CD8-positive, alpha-beta memory T cell (primary cell): ENCODE data around the gene TCF7. TPM values are rescaled to one million over a fixed set of nuclear protein-coding genes. Genes with fewer than 3 reads are reported as not detected.

ENCODE experiments used
- CTCF ChIA-PET: fragments of 350-600 bp; sonication (Branson Sonifier 250); formaldehyde crosslinking; loops from one replicate; lab custom pipeline; 2021; ENCODE audit warnings: antibody characterized with exemption; lab: Charles Lee
- POLR2A ChIA-PET: fragments of 350-600 bp; sonication (Branson Sonifier 250); formaldehyde crosslinking; loops from one replicate; lab custom pipeline; 2021; ENCODE audit warnings: antibody characterized with exemption; lab: Charles Lee
- DNase-seq, 5 donors: peaks; one replicate each; pipeline versions ENCODE4 v3.0.0 to v3.0.0-alpha.2; 2020 to 2022; ENCODE audit warnings: mixed read lengths in 1 of 5
- H3K27ac ChIP-seq: one replicate; pipeline ENCODE4 v1.7.0; 2013; ENCODE audit warnings: low read depth, mild to moderate bottlenecking, low read length, moderate library complexity
- H3K27me3 ChIP-seq: 2 replicates; pipeline ENCODE4 v1.7.0; 2013; ENCODE audit warnings: low read length, mild to moderate bottlenecking; ENCODE audit not compliant: insufficient read depth, poor library complexity, severe bottlenecking
- H3K36me3 ChIP-seq: 2 replicates; pipeline ENCODE4 v1.7.0; 2013; ENCODE audit warnings: mild to moderate bottlenecking, low read length, moderate library complexity; ENCODE audit not compliant: insufficient read depth
- H3K4me1 ChIP-seq: 2 replicates; pipeline ENCODE4 v1.7.0; 2013; ENCODE audit warnings: mild to moderate bottlenecking, low read length, moderate library complexity; ENCODE audit not compliant: insufficient read depth
- H3K4me3 ChIP-seq: 2 replicates; pipeline ENCODE4 v1.7.0; 2013; ENCODE audit warnings: mild to moderate bottlenecking, low read length
- H3K9me3 ChIP-seq: 2 replicates; pipeline ENCODE4 v1.7.0; 2013; ENCODE audit warnings: mild to moderate bottlenecking, low read length
- H3K27ac Mint-ChIP-seq, 8 donors: one replicate each; pipeline ENCODE4 v1.8.0; 2020 to 2021; ENCODE audit warnings: mixed read lengths in 8 of 8, mild to moderate bottlenecking in 6 of 8, inconsistent platforms in 3 of 8, moderate library complexity in 3 of 8
- H3K27me3 Mint-ChIP-seq, 2 donors: one replicate each; pipeline ENCODE4 v1.8.0; 2020 to 2021; ENCODE audit warnings: mixed read lengths in 2 of 2, mild to moderate bottlenecking in 1 of 2, moderate library complexity in 1 of 2
- H3K36me3 Mint-ChIP-seq, 3 donors: one replicate each; pipeline ENCODE4 v1.8.0; 2020 to 2021; ENCODE audit warnings: mixed read lengths in 3 of 3, inconsistent platforms in 1 of 3, mild to moderate bottlenecking in 1 of 3
- H3K4me1 Mint-ChIP-seq, 3 donors: one replicate each; pipeline ENCODE4 v1.8.0; 2020 to 2021; ENCODE audit warnings: mixed read lengths in 3 of 3, inconsistent platforms in 1 of 3, mild to moderate bottlenecking in 1 of 3
- H3K4me3 Mint-ChIP-seq, 7 donors: one replicate each; pipeline ENCODE4 v1.8.0; 2020 to 2021; ENCODE audit warnings: mixed read lengths in 7 of 7, mild to moderate bottlenecking in 6 of 7, moderate library complexity in 4 of 7, inconsistent platforms in 2 of 7
- H3K9me3 Mint-ChIP-seq, 5 donors: one replicate each; pipeline ENCODE4 v1.8.0; 2020 to 2022; ENCODE audit warnings: mixed read lengths in 5 of 5, mild to moderate bottlenecking in 3 of 5, moderate library complexity in 2 of 5, inconsistent platforms in 1 of 5
- polyA plus RNA-seq: library from polyadenylated mRNA; unstranded; fragments of 300-500 nt; fragmentation: Illumina TruSeq; gene quantifications from one replicate; pipeline ENCODE4 v1.2.3, GENCODE V29; 2021
- total RNA-seq, 2 experiments: library from RNA; stranded (reverse); gene quantifications; one replicate each; pipeline ENCODE4 v1.2.3, GENCODE V29; 2021

Gene TCF7
- total and polyA plus RNA-seq, 3 experiments from 2014 or later = 85.2 to 344 (median 89.7) TPM

GRCh38 chr5:134075102-134075501 lies 39.4 kb upstream of the TCF7 start:
- Mint-ChIP-seq H3K27me3 (peaks cover 0 to 7% of the 10 kb centered on the region in 2 donors), H3K36me3 (no peaks in the 10 kb centered on the region), H3K4me1 (peaks cover 49 to 76% (median 68%) of the 10 kb centered on the region in 3 donors), H3K9me3 (no peaks in the 10 kb centered on the region), H3K4me3 (no peak overlapping the region), H3K27ac (peak overlapping the region in 1 of 8 donors; percentile 17)
- no peaks in the 10 kb centered on the region for H3K27me3 ChIP-seq
- no peak for DNase-seq
- H3K9me3 ChIP-seq = no peaks in the 10 kb centered on the region
- CTCF ChIA-PET = interaction anchor here (8.4 kb wide), 1 partner anchor 26 kb away, joined by 70 read pairs; no protein-coding TSS in a partner anchor
- H3K36me3 ChIP-seq = no peaks in the 10 kb centered on the region
- no peak overlapping the region for H3K4me3 ChIP-seq
- H3K27ac ChIP-seq = no peak overlapping the region
- POLR2A ChIA-PET = no interaction called here
- H3K4me1 ChIP-seq = peaks cover 72% of the 10 kb centered on the region

DNA sequence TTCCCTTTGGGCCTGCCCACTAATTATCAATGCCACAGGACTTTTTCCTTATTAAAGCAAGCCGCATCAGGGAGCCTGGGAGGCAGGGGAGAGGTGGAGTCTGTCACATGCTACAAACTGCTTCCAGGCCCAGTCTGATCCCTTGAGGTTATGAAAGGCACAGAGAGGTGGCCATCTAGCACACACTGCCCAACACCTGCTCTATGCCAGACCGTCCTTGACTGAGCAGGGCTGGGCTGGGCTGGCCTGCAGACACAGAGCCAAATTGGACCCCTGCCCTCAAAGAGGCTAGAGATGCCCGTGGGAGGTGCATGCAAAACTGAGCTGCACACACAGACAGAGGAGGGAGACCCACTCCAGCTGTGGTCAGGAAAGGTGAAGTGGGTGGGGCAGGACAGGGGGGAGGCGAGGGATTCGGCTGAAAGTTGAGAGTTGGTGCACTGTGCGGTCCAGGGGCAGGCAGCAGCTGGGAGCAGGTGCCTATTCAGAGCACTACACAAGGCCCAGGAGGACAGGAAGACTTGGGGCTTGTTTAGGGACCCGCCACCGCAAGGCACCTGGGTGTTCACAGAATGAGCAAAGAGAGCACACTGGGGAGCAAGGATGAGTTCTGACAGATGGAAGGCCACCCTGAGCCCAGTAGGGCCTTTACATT lies 36.4 kb upstream of the TCF7 start:
- Mint-ChIP-seq H3K9me3 (no peaks in the 10 kb centered on the region), H3K27ac (peak overlapping the region in 5 of 8 donors; percentile 57 to 84 (median 65)), H3K4me3 (peak overlapping the region in 5 of 7 donors; percentile 11 to 53 (median 49)), H3K4me1 (peaks cover 47 to 73% (median 64%) of the 10 kb centered on the region in 3 donors), H3K36me3 (no peaks in the 10 kb centered on the region), H3K27me3 (peaks cover 0 to 1% of the 10 kb centered on the region in 2 donors)
- Histone ChIP-seq H3K4me1 (peaks cover 63% of the 10 kb centered on the region), H3K9me3 (no peaks in the 10 kb centered on the region), H3K27me3 (no peaks in the 10 kb centered on the region), H3K36me3 (no peaks in the 10 kb centered on the region), H3K4me3 (no peak overlapping the region), H3K27ac (no peak overlapping the region)
- ChIA-PET POLR2A (interaction anchor here (0.6 kb wide), 1 partner anchor 71 kb away, joined by 3 read pairs; no protein-coding TSS in a partner anchor), CTCF (interaction anchor here (1.1 to 8.4 kb wide), 3 partner anchors 23 to 47 kb away, joined by 3 to 70 read pairs (median 3); no protein-coding TSS in a partner anchor)
- no peak for DNase-seq

GRCh38 chr5:134079748-134080581 lies 34.5 kb upstream of the TCF7 start:
- ChIA-PET POLR2A (interaction anchor here (0.7 to 1.0 kb wide), 3 partner anchors 13 to 39 kb away, joined by 3 to 5 read pairs (median 4); no protein-coding TSS in a partner anchor), CTCF (interaction anchor here (1.0 to 2.4 kb wide), 3 partner anchors 20 to 40 kb away, joined by 3 to 17 read pairs (median 7); no protein-coding TSS in a partner anchor)
- Histone ChIP-seq H3K27me3 (no peaks in the 10 kb centered on the region), H3K4me1 (peaks cover 70% of the 10 kb centered on the region), H3K36me3 (no peaks in the 10 kb centered on the region), H3K4me3 (peak overlapping the region; percentile 2), H3K9me3 (no peaks in the 10 kb centered on the region), H3K27ac (no peak overlapping the region)
- no peaks in the 10 kb centered on the region for H3K9me3 Mint-ChIP-seq
- peaks cover 55 to 78% (median 72%) of the 10 kb centered on the region in 3 donors for H3K4me1 Mint-ChIP-seq
- peaks cover 0 to 3% of the 10 kb centered on the region in 2 donors for H3K27me3 Mint-ChIP-seq
- H3K36me3 Mint-ChIP-seq = no peaks in the 10 kb centered on the region
- H3K4me3 Mint-ChIP-seq = peak overlapping the region in 6 of 7 donors; percentile 42 to 73 (median 54)
- peak in 3 of 5 donors; percentile 34 to 83 (median 64) for DNase-seq
- H3K27ac Mint-ChIP-seq = peak overlapping the region; percentile 67 to 96 (median 90)

GRCh38 chr5:134082264-134082992 lies 32.1 kb upstream of the TCF7 start:
- no peaks in the 10 kb centered on the region for H3K36me3 Mint-ChIP-seq
- POLR2A ChIA-PET = interaction anchor here (0.5 to 1.2 kb wide), 3 partner anchors 8 to 19 kb away, joined by 3 to 19 read pairs (median 4); no protein-coding TSS in a partner anchor
- peaks cover 60 to 78% (median 76%) of the 10 kb centered on the region in 3 donors for H3K4me1 Mint-ChIP-seq
- Histone ChIP-seq H3K36me3 (no peaks in the 10 kb centered on the region), H3K9me3 (no peaks in the 10 kb centered on the region), H3K27me3 (no peaks in the 10 kb centered on the region), H3K27ac (no peak overlapping the region), H3K4me1 (peaks cover 79% of the 10 kb centered on the region), H3K4me3 (no peak overlapping the region)
- peak overlapping the region in 1 of 7 donors; percentile 12 for H3K4me3 Mint-ChIP-seq
- DNase-seq = no peak
- CTCF ChIA-PET = interaction anchor here (1.0 to 5.3 kb wide), 6 partner anchors 9 to 43 kb away, joined by 4 to 36 read pairs (median 9); no protein-coding TSS in a partner anchor
- no peaks in the 10 kb centered on the region for H3K9me3 Mint-ChIP-seq
- peaks cover 0 to 3% of the 10 kb centered on the region in 2 donors for H3K27me3 Mint-ChIP-seq
- peak overlapping the region in 4 of 8 donors; percentile 6 to 67 (median 28) for H3K27ac Mint-ChIP-seq

- no peaks in the 10 kb centered on the region for H3K9me3 ChIP-seq
- Mint-ChIP-seq H3K9me3 (no peaks in the 10 kb centered on the region), H3K27me3 (peaks cover 0 to 3% of the 10 kb centered on the region in 2 donors), H3K36me3 (no peaks in the 10 kb centered on the region), H3K27ac (peak overlapping the region in 3 of 8 donors; percentile 36 to 79 (median 50)), H3K4me3 (peak overlapping the region in 1 of 7 donors; percentile 16), H3K4me1 (peaks cover 57 to 78% (median 73%) of the 10 kb centered on the region in 3 donors)
- ChIA-PET CTCF (interaction anchor here (1.5 to 5.3 kb wide), 5 partner anchors 10 to 44 kb away, joined by 4 to 36 read pairs (median 11); no protein-coding TSS in a partner anchor), POLR2A (no interaction called here)
- no peaks in the 10 kb centered on the region for H3K27me3 ChIP-seq
- no peak for DNase-seq
- H3K27ac ChIP-seq = no peak overlapping the region
- H3K4me3 ChIP-seq = no peak overlapping the region
- peaks cover 79% of the 10 kb centered on the region for H3K4me1 ChIP-seq
- no peaks in the 10 kb centered on the region for H3K36me3 ChIP-seq
Measured at GRCh38 chr5:134083517-134083916, 31.0 kb upstream of the TCF7 start.

- Histone ChIP-seq H3K9me3 (no peaks in the 10 kb centered on the region), H3K4me1 (peaks cover 80% of the 10 kb centered on the region), H3K27me3 (no peaks in the 10 kb centered on the region), H3K27ac (no peak overlapping the region), H3K4me3 (no peak overlapping the region), H3K36me3 (no peaks in the 10 kb centered on the region)
- Mint-ChIP-seq H3K27me3 (peaks cover 0 to 3% of the 10 kb centered on the region in 2 donors), H3K4me3 (peak overlapping the region in 3 of 7 donors; percentile 12 to 24 (median 16)), H3K27ac (peak overlapping the region in 5 of 8 donors; percentile 8 to 79 (median 36)), H3K9me3 (no peaks in the 10 kb centered on the region), H3K36me3 (no peaks in the 10 kb centered on the region), H3K4me1 (peaks cover 60 to 80% (median 75%) of the 10 kb centered on the region in 3 donors)
- DNase-seq = no peak
- ChIA-PET CTCF (interaction anchor here (0.8 to 5.3 kb wide), 6 partner anchors 10 to 44 kb away, joined by 3 to 36 read pairs (median 8); no protein-coding TSS in a partner anchor), POLR2A (no interaction called here)
Measured at GRCh38 chr5:134084022-134084565, 30.4 kb upstream of the TCF7 start.

DNA sequence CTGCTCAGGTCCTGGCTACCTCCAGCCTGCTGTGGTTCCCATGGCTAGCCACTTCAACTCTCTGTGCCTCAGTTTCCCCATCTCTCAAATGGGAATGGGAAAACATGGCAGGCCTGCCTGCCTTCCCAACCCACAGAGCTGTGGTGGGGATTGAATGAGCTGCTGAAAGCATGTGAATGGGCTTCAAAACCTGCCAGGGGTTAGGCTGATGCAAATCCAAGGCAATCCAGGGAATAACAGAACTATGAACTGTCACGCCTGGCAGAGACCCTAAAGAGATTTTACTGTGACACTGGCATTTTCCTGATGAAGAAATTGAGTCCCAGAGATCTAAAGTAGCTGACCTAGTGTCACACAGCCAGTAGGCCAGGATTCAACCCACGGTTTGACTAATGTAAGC lies 29.9 kb upstream of the TCF7 start:
- Mint-ChIP-seq H3K4me1 (peaks cover 58 to 79% (median 73%) of the 10 kb centered on the region in 3 donors), H3K36me3 (no peaks in the 10 kb centered on the region), H3K4me3 (no peak overlapping the region), H3K27ac (peak overlapping the region in 3 of 8 donors; percentile 29 to 82 (median 61)), H3K27me3 (peaks cover 0 to 3% of the 10 kb centered on the region in 2 donors), H3K9me3 (no peaks in the 10 kb centered on the region)
- Histone ChIP-seq H3K9me3 (no peaks in the 10 kb centered on the region), H3K27ac (no peak overlapping the region), H3K27me3 (no peaks in the 10 kb centered on the region), H3K4me1 (peaks cover 80% of the 10 kb centered on the region), H3K4me3 (no peak overlapping the region), H3K36me3 (no peaks in the 10 kb centered on the region)
- CTCF ChIA-PET = interaction anchor here (0.8 to 5.3 kb wide), 6 partner anchors 11 to 45 kb away, joined by 3 to 36 read pairs (median 8); no protein-coding TSS in a partner anchor
- POLR2A ChIA-PET = interaction anchor here (1.4 kb wide), 1 partner anchor 32 kb away, joined by 3 read pairs; no protein-coding TSS in a partner anchor
- no peak for DNase-seq
